Upper lobe of left lung (tissue), 6 donors: ENCODE results near the gene IZUMO1. TPM values are rescaled to one million over a fixed set of nuclear protein-coding genes. Genes with fewer than 3 reads are reported as not detected.

Source experiments
- ATAC-seq, 2 donors: fragments of 200-7000 bp; cut with Tn5 transposase; one replicate each; pipeline ENCODE4 v1.9.1; 2022; ENCODE audit warnings: mild to moderate bottlenecking in 2 of 2, moderate library complexity in 2 of 2; ENCODE audit not compliant: low FRiP score in 2 of 2
- DNase-seq, 2 donors: peaks; one replicate each; pipeline ENCODE4 v3.0.0-alpha.2; 2019 to 2020
- H3K27ac ChIP-seq, 4 donors: fragments of 200-600 bp; sonication (generic); one replicate each; pipeline ENCODE4 v1.5.1; 2016 to 2019
- H3K27me3 ChIP-seq, 4 donors: fragments of 200-600 bp; sonication (generic); one replicate each; pipeline ENCODE4 v1.5.1; 2017 to 2019
- H3K36me3 ChIP-seq, 4 donors: fragments of 200-600 bp; sonication (generic); one replicate each; pipeline ENCODE4 v1.5.1; 2016 to 2019
- H3K4me1 ChIP-seq, 4 donors: fragments of 200-600 bp; sonication (generic); one replicate each; pipeline ENCODE4 v1.5.1; 2018 to 2019
- H3K4me3 ChIP-seq, 4 donors: fragments of 200-600 bp; sonication (generic); one replicate each; pipeline ENCODE4 v1.5.1; 2017 to 2019; ENCODE audit warnings: mild to moderate bottlenecking in 2 of 4, moderate library complexity in 1 of 4
- H3K9me3 ChIP-seq, 4 donors: fragments of 200-600 bp; sonication (generic); one replicate each; pipeline ENCODE4 v1.5.1; 2018 to 2019
- CTCF ChIP-seq, 6 experiments: fragments of 450-650 bp in 4 of 6; fragments of 200-600 bp in 2 of 6; sonication (generic) in 2 of 6; IDR thresholded peaks; one replicate each; pipeline ENCODE4 v1.5.1; 2016 to 2019; ENCODE audit warnings: antibody characterized with exemption in 6 of 6
- EP300 ChIP-seq, 4 donors: sonication (generic); formaldehyde crosslinking; IDR thresholded peaks; one replicate each; pipeline ENCODE4 v1.5.1; 2017; ENCODE audit warnings: antibody characterized with exemption in 4 of 4, control low read depth in 2 of 4
- POLR2A ChIP-seq, 4 donors: fragments of 450-650 bp; IDR thresholded peaks; one replicate each; pipeline ENCODE4 v1.5.1; 2016 to 2017; ENCODE audit warnings: antibody characterized with exemption in 4 of 4, mild to moderate bottlenecking in 2 of 4
- POLR2AphosphoS5 ChIP-seq, 2 donors: sonication (generic); formaldehyde crosslinking; IDR thresholded peaks; one replicate each; pipeline ENCODE4 v1.5.1; 2017; ENCODE audit warnings: antibody characterized with exemption in 2 of 2
- WGBS, 2 donors: methylation state at CpG; one replicate each; pipeline ENCODE4 v1.1.5; 2017 to 2018; 5-methylcytosine and 5-hydroxymethylcytosine counted together
- total RNA-seq, 6 donors: library from RNA; depleted of rRNA in 4 of 6; stranded (reverse); fragments of >200 nt in 4 of 6; gene quantifications; one replicate each; pipeline versions ENCODE4 v1.1.0 to v1.2.1, GENCODE V29; 2016 to 2021
- donor health status: DM: no; HTN: no; CAD: no; lungs with moderate emphysema.
- donor health status: DM: no; HTN: yes; CAD: no; lungs with severe emphysema.

The IZUMO1 gene
- total RNA-seq, 6 donors from 2014 or later, result 1.4 to 4.2 (median 2.5) TPM; not detected in 1

DNA sequence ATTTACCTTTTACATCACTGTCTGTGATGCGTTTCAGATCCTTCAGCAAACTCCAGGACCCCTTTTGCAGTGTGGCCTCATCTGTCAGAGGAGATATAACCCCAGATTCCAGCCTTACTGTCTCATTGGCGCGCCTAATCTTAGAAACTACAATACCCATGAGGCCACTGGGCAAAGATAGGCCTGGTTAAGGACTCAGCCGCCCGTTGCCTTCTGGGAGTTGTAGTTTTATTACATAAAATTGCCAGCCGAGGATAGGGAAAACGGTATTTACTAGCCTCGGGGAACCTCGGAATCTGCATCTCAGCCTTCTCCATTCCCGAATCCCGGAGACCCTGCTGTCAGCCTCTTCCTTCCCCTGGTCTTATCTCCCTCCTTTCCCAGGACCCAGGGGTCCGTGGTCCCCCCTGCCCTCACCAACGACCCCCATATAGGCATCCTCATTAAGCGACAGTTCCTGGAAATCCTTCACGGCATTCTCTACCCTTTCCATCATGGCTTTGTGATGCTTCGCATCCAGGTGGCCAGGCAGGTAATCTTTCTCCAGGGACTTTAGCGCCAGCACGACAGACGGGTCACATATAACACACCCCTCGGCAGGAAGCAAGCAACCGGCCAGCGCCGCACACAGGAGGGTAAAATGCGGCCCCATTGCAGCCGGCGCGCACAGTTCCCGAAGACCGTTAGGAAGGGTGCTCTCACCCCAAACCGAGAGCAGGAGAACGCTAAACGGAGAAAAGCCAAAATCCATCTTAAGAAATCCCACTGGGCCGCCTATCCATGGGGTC is 1.3 kb downstream of the IZUMO1 start:
- peak in 1 of 2 donors; percentile 72 for ATAC-seq
- Histone ChIP-seq H3K27ac (peak overlapping the region in 1 of 4 donors; percentile 35), H3K4me3 (no peak overlapping the region), H3K4me1 (peaks cover 5 to 40% (median 18%) of the 10 kb centered on the region in 4 donors), H3K27me3 (no peaks in the 10 kb centered on the region), H3K9me3 (no peaks in the 10 kb centered on the region), H3K36me3 (peaks cover 0 to 20% (median 2%) of the 10 kb centered on the region in 4 donors)
- TF ChIP-seq CTCF (IDR thresholded peaks at IDR 0.05) (no peak), POLR2AphosphoS5 (IDR thresholded peaks at IDR 0.05) (peak in 1 of 2 donors; percentile 31), EP300 (IDR thresholded peaks at IDR 0.05) (no peak), POLR2A (IDR thresholded peaks at IDR 0.05) (no peak)
- WGBS, 2 donors, result 48 to 50% methylated on average over 29 to 33 of the region's 33 CpGs
- peak in 1 of 2 donors; percentile 62 for DNase-seq

- TF ChIP-seq POLR2AphosphoS5 (IDR thresholded peaks at IDR 0.05) (no peak), CTCF (IDR thresholded peaks at IDR 0.05) (no peak)
- Histone ChIP-seq H3K9me3 (no peaks in the 10 kb centered on the region), H3K4me1 (peaks cover 16 to 61% (median 24%) of the 10 kb centered on the region in 4 donors), H3K27ac (peak overlapping the region; percentile 64 to 89 (median 83)), H3K36me3 (peaks cover 0 to 4% (median 0%) of the 10 kb centered on the region in 4 donors), H3K27me3 (peaks cover 0 to 9% (median 2%) of the 10 kb centered on the region in 4 donors), H3K4me3 (no peak overlapping the region)
- WGBS, 2 donors, result 86 to 93% methylated on average over 11 of the region's 11 CpGs
- DNase-seq, result no peak
- ATAC-seq, result no peak
Observed at GRCh38 chr19:48742096-48742495, 4.6 kb downstream of the IZUMO1 start.

DNA sequence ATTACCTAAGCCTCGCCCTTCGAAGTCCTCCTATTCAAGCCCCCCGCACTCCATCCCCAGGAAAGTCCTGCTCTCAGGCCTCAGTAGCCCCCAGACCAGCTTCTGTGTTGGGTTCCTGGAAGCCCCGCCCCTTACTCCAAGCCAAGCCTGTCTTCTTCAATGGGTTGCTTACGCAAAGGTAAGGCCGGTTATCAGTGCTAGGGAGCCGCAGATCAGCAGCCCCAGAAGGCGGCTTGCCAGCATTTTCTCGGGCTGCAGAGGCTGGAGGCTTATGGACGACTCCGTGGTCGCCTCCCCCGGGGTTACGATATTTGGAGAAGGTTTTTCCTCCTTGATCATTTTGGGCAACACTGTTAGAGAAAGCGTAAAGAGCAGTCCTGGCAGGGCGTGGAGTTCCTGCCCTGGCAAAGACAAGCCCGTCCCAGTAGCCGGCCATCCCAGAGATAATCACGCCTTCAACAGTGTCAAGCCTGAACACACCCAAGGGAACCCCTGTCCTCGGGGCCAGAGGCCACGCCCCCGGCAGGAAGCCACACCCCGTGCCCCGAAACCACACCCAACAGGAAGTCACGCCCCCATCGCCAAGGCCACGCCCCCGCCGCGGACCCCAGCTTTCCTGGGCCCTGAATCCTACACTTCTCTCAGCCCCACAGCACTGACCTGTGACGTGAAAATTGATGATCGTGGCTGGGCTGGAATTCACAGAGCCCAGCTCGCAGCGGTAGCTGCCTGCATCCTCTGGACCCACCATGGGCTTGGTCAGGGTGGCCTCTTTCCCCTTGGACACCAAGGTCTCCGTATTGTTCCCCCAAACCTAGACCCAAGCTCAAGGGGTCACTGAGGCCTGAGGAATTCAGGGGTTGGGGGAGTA is 5.3 kb downstream of the IZUMO1 start:
- Histone ChIP-seq H3K36me3 (no peaks in the 10 kb centered on the region), H3K9me3 (no peaks in the 10 kb centered on the region), H3K27me3 (peaks cover 0 to 9% (median 2%) of the 10 kb centered on the region in 4 donors), H3K4me1 (peaks cover 13 to 53% (median 19%) of the 10 kb centered on the region in 4 donors), H3K4me3 (peak overlapping the region in 3 of 4 donors; percentile 60 to 66 (median 62)), H3K27ac (peak overlapping the region; percentile 81 to 94 (median 87))
- ATAC-seq (peak in 1 of 2 donors; percentile 58), DNase-seq (peak; percentile 54 to 91)
- WGBS, 2 donors, result 42% methylated on average over 8 to 32 of the region's 35 CpGs
- TF ChIP-seq CTCF (IDR thresholded peaks at IDR 0.05) (no peak), EP300 (IDR thresholded peaks at IDR 0.05) (peak in 1 of 4 donors; percentile 17), POLR2AphosphoS5 (IDR thresholded peaks at IDR 0.05) (peak; percentile 30 to 75), POLR2A (IDR thresholded peaks at IDR 0.05) (peak in 3 of 4 donors; percentile 17 to 52 (median 50))

DNA sequence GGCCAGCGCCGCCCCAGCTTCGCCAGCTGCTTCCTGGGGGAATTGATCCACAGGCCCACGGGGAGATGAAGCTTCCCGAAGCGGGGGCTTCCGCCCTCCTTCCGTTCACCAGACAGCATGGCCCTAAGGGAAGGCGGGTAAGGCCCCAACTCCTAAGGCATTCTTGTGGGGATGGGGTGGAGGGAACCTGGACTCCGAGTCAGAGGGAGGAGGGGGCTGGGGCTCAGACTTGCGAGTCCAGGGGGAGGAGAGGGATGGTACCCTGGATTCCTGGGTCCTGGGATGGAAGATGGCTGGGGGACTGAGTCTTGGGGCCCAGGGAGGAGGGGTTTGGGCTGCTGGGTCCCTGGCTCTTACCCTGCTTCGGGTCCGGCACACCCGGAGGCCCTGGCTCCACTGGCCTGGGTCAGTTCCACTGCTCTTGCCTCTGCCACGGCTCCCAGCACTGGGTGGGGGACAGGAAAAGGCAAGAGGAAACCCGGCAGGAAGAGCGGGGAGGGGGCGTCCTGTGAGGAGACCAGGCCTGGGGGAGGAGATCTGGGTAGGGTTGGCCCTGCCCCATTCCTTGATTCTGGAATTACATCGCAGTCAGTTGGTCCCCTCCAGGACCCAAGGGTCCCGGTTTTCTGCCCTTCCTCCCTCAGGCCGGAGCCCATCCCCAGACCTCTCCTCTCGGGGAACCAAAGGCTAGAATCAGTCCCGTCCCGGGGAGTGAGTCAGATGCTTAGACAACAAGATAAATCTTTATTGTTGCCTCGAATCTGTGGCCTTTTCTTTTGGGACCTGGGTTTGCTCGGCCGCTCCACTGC is 6.3 kb downstream of the IZUMO1 start, which contains the start of gene RASIP1:
Gene RASIP1, minus strand, starts transcription at position 447 of the 809 bp plus-strand sequence. Its CDS starts 328 bp downstream, at position 119.
- H3K36me3 ChIP-seq, result peaks cover 0 to 2% (median 0%) of the 10 kb centered on the region in 4 donors
- DNase-seq, result peak in 1 of 2 donors; percentile 41
- H3K27me3 ChIP-seq, result peaks cover 0 to 9% (median 2%) of the 10 kb centered on the region in 4 donors
- H3K4me1 ChIP-seq, result peaks cover 13 to 47% (median 18%) of the 10 kb centered on the region in 4 donors
- peak within 1 kb of the TSS; percentile 81 to 94 (median 87) for H3K27ac ChIP-seq
- peak in 1 of 2 donors; percentile 67 for ATAC-seq
- no peaks in the 10 kb centered on the region for H3K9me3 ChIP-seq
- TF ChIP-seq EP300 (IDR thresholded peaks at IDR 0.05), result peak in 1 of 4 donors; percentile 42
- TF ChIP-seq POLR2AphosphoS5 (IDR thresholded peaks at IDR 0.05), result peak; percentile 69 to 88
- no peak for TF ChIP-seq CTCF (IDR thresholded peaks at IDR 0.05)
- TF ChIP-seq POLR2A (IDR thresholded peaks at IDR 0.05), result peak in 2 of 4 donors; percentile 46 to 57
- WGBS, 2 donors, result 36 to 47% methylated on average over 23 to 27 of the region's 27 CpGs
- H3K4me3 ChIP-seq, result peak within 1 kb of the TSS; percentile 31 to 66 (median 61)
